Muscle layer of colon (tissue), 2 donors: ENCODE data around the gene COPS7A.

ENCODE experiments used
- H3K27ac ChIP-seq: one replicate; pipeline ENCODE4 v1.7.0; 2013; ENCODE audit warnings: low read depth, mild to moderate bottlenecking, low read length, moderate library complexity
- H3K27me3 ChIP-seq, 2 donors: one replicate each; pipeline ENCODE4 v1.7.0; 2013; ENCODE audit warnings: low read length in 2 of 2, mild to moderate bottlenecking in 2 of 2; ENCODE audit not compliant: insufficient read depth in 2 of 2, control insufficient read depth in 1 of 2
- H3K36me3 ChIP-seq: one replicate; pipeline ENCODE4 v1.7.0; 2013; ENCODE audit warnings: mild to moderate bottlenecking, low read length; ENCODE audit not compliant: insufficient read depth
- H3K4me1 ChIP-seq: one replicate; pipeline ENCODE4 v1.7.0; 2013; ENCODE audit warnings: mild to moderate bottlenecking, low read length; ENCODE audit not compliant: insufficient read depth
- H3K4me3 ChIP-seq, 2 donors: one replicate each; pipeline ENCODE4 v1.7.0; 2013; ENCODE audit warnings: low read length in 2 of 2, low read depth in 1 of 2, mild to moderate bottlenecking in 1 of 2, moderate library complexity in 1 of 2
- H3K9ac ChIP-seq: one replicate; pipeline ENCODE4 v1.7.0; 2013; ENCODE audit warnings: low read length
- H3K9me3 ChIP-seq: one replicate; pipeline ENCODE4 v1.7.0; 2013; ENCODE audit warnings: mild to moderate bottlenecking, low read length
- donor health status: abdominal sarcoma.
- donor health status: Adenocarcinoma of cecum.

COPS7A gene

GRCh38 chr12:6773590-6774351 is 49.9 kb downstream of the COPS7A start:
- Histone ChIP-seq H3K36me3 (peaks cover 14% of the 10 kb centered on the region), H3K9me3 (no peaks in the 10 kb centered on the region), H3K4me1 (peaks cover 52% of the 10 kb centered on the region), H3K27ac (no peak overlapping the region), H3K9ac (no peak overlapping the region), H3K27me3 (no peaks in the 10 kb centered on the region), H3K4me3 (no peak overlapping the region)

- H3K4me3 ChIP-seq: no peak overlapping the region
- H3K27ac ChIP-seq: no peak overlapping the region
- peaks cover 50% of the 10 kb centered on the region for H3K4me1 ChIP-seq
- no peaks in the 10 kb centered on the region for H3K9me3 ChIP-seq
- no peaks in the 10 kb centered on the region for H3K27me3 ChIP-seq
- H3K36me3 ChIP-seq: peaks cover 10% of the 10 kb centered on the region
- H3K9ac ChIP-seq: no peak overlapping the region
These were observed 50.7 kb downstream of the COPS7A start for GRCh38 chr12:6774499-6775062.

GRCh38 chr12:6775185-6776174 is 51.6 kb downstream of the COPS7A start:
- no peak overlapping the region for H3K27ac ChIP-seq

GRCh38 chr12:6777386-6777785 is 53.5 kb downstream of the COPS7A start:
- peaks cover 25% of the 10 kb centered on the region for H3K4me1 ChIP-seq
- peak overlapping the region; percentile 91 for H3K27ac ChIP-seq

More at GRCh38 chr12:6775185-6776174, 51.6 kb downstream of the COPS7A start:
- Histone ChIP-seq H3K36me3 (peaks cover 7% of the 10 kb centered on the region), H3K9ac (no peak overlapping the region), H3K4me3 (no peak overlapping the region), H3K27me3 (no peaks in the 10 kb centered on the region), H3K9me3 (no peaks in the 10 kb centered on the region), H3K4me1 (peaks cover 41% of the 10 kb centered on the region)

GRCh38 chr12:6778217-6778573 is 54.3 kb downstream of the COPS7A start:
- Histone ChIP-seq H3K9me3 (no peaks in the 10 kb centered on the region), H3K27ac (peak overlapping the region; percentile 91), H3K36me3 (no peaks in the 10 kb centered on the region), H3K27me3 (no peaks in the 10 kb centered on the region), H3K9ac (peak overlapping the region; percentile 59), H3K4me1 (peaks cover 19% of the 10 kb centered on the region), H3K4me3 (peak overlapping the region; percentile 51 to 62)

More at GRCh38 chr12:6777386-6777785, 53.5 kb downstream of the COPS7A start:
- Histone ChIP-seq H3K36me3 (no peaks in the 10 kb centered on the region), H3K9me3 (no peaks in the 10 kb centered on the region), H3K4me3 (peak overlapping the region in 1 of 2 donors; percentile 62), H3K9ac (peak overlapping the region; percentile 59), H3K27me3 (no peaks in the 10 kb centered on the region)

- H3K9ac ChIP-seq: peak overlapping the region; percentile 26
- peak overlapping the region; percentile 51 to 62 for H3K4me3 ChIP-seq
- H3K4me1 ChIP-seq: peaks cover 16% of the 10 kb centered on the region
- no peaks in the 10 kb centered on the region for H3K27me3 ChIP-seq
- no peaks in the 10 kb centered on the region for H3K9me3 ChIP-seq
- peak overlapping the region; percentile 91 for H3K27ac ChIP-seq
- no peaks in the 10 kb centered on the region for H3K36me3 ChIP-seq
These were observed 55.0 kb downstream of the COPS7A start for GRCh38 chr12:6778574-6779550.

- H3K4me1 ChIP-seq: peaks cover 16% of the 10 kb centered on the region
- no peaks in the 10 kb centered on the region for H3K9me3 ChIP-seq
- H3K27ac ChIP-seq: no peak overlapping the region
- H3K27me3 ChIP-seq: no peaks in the 10 kb centered on the region
- H3K36me3 ChIP-seq: no peaks in the 10 kb centered on the region
- H3K9ac ChIP-seq: no peak overlapping the region
- H3K4me3 ChIP-seq: no peak overlapping the region
These were observed 56.0 kb downstream of the COPS7A start for GRCh38 chr12:6779708-6780432.

- Histone ChIP-seq H3K36me3 (no peaks in the 10 kb centered on the region), H3K4me1 (peaks cover 16% of the 10 kb centered on the region), H3K9me3 (no peaks in the 10 kb centered on the region), H3K27ac (no peak overlapping the region), H3K4me3 (no peak overlapping the region), H3K9ac (no peak overlapping the region), H3K27me3 (no peaks in the 10 kb centered on the region)
These were observed 56.7 kb downstream of the COPS7A start for GRCh38 chr12:6780573-6780972.
